Hematopoietic multipotent progenitor cell treated with erythropoietin and hydrocortisone succinate and interleukin-3 and kit ligand, for 15 days (in vitro differentiated cells): ENCODE results near the gene ULK2.
A peak's percentile ranks its signal among the peaks of the same experiment; 100 is the strongest.
"Not testable (repeated sequence)": the region's sequence is repeated elsewhere in the genome, so short reads cannot be mapped to it uniquely, and the experiment has no call there.

Experiments
- DNase-seq: peaks from one replicate; pipeline ENCODE4 v3.0.0-alpha.2; 2015; ENCODE audit warnings: low spot score

The ULK2 gene

DNA sequence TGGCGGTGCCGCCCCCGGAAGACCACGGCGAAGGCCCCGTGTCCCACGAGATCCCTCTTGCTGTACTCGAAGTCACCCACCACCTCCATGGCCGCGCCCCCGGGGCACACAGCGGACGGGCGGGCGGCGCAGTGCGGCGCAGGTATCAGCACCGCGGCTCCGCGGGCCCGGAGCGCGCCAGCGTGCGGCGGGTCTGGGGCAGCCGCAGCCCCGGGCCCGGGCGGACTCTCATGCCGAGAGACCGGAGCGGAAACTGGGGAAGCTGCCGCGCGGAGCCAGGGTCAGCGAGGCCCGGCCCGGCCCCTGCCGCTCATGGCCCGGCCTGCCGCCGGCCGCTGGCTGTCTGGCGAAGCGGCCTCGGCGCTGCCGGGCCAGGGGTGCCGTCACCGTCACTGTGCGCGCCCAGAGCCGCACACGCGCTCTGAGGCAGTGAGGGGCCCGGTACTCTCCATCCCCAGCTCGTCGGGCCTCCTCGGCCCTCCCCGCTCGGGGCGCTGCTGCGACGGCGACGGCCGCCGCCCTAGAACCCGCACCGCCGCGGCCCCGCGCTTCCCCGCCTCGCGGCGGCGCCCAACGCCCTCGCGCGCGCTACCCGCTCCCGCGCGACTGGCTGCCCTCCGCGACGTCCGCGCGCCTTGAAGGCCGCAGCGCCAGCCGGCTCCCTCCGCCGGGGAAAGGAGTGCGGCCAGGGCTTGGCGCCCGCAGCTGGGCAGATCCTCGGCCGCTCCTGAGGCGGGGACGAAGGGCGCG, at the start of gene ULK2:
Gene ULK2 (minus strand): TSS at position 608 of the 750 bp plus-strand sequence. CDS start 519 bp downstream, at position 89.
- DNase-seq: peak; percentile 39

DNA sequence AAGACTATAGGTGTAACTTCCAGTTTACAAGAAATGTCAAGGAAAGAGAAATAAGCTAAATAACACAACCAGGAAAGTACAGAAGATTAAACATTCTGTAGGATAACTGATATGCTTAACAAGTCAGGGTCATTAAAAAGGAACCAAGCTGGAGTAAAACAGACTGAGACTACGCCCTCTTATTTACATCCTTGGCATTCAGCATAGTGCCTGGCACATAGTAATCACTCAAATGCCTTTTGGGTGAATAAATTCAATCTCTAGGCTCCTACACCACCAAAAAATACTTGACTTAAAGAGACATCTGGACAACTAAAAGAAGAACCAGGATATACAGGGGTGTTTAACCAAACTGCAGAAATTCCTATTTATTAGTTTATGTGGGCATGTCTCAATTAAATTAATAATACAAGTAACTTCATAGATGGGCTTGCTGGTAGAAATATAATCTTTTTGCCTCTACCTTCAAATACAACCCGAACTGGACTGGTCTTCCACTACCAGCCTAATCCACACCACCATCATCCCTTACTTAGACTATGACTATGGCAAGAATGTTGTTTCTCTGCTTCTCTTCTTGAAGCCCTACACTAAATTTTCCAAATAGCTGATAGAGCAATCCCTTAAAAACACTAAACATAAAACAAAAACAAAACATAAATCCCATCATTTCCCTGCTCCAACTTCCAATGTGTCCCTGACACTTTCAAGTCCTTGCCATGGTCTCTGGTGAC, 47.7 kb upstream of the ULK2 start:
- DNase-seq: no peak

DNA sequence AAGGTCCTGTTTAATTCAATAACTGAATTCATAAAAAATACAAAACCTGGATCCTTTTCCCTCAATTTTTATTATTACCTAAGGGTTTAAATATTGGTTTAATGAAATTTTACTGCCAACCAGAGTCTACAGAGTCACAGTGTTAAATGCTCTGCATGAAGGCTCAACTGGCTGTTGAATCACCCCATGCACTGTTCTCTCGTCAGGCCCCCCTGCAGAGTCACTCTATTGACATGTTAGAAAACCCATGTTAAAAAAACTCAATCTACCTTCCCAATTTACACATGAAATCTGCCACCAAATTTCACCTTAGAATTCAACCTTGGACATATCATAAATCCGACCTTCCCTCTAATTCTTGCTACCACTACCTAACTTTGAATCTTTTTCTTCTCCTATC, 43.3 kb upstream of the ULK2 start:
- DNase-seq: no peak

DNA sequence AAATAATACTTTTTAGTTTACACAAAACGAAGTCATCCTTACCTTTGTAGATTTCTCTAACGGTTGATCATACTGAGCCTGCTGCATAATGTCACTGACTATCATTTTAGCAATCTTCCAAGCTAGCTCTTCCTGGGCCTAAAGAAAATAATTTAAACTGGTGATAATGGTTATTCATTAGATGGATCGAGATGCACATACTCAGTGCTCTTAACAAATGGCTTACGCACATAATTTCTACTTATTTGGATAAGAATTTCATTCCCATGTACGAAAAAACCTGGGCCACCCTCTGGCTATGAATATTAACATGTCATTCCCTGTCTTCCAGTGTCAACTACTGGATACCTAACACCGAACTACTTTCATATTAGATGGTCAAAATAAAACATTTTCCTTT, 41.4 kb upstream of the ULK2 start:
- DNase-seq: no peak

DNA sequence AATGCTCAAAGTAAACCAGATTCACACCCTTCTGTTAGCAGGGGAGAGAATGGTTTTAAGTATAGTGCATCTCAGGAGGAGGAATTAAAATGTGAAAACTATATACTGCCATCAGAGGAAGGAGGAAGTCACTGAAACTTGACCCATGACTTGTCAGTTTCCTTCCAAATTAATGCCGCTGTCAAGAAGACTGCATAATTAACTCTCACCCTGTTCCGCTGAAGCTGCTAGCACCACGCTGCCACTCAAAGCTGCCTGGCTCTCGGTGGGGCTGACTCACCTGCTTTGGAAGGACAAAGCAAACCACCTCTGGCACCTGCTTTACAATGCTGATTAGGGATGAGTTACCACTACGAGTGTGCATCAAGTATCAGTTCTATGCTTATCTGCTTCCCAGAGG, 37.8 kb upstream of the ULK2 start:
- no peak for DNase-seq

DNA sequence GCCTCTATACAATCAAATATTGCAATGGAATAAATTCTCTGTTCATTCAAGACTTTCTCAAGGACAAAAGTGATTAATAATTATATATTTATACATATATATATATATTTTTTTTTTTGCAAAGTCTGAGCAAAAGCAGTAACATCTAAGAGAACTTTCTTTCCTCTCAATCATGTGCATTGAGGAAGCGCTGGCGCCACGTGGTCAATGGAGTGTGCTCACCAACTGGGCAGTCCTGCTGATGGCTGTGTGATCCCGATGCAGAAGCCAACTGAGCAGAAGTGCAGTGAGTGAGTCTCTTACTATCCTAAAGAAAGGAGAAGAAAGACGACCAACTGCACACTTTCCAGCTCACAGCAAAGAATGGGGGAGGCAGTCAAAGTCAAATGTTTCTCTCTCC, 37.2 kb upstream of the ULK2 start:
- no peak for DNase-seq

DNA sequence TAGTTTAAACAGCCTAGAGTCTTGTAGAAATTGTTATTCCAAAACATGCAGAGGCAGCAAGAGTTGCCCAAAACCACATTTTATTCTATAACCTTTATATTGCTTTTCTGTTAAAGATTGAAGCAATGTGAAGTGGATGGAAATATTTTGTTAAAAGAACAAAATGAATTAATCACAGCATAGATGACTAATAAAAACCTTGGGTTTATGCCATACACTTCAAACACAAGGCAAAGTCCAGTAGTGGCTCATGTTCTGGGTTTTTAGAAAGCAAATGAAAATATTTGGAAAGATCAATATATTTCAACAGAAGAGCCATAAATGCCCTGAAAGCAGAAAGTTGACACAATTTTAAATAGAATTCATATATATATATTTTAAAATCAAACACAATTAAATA, 36.7 kb upstream of the ULK2 start:
- DNase-seq: no peak

DNA sequence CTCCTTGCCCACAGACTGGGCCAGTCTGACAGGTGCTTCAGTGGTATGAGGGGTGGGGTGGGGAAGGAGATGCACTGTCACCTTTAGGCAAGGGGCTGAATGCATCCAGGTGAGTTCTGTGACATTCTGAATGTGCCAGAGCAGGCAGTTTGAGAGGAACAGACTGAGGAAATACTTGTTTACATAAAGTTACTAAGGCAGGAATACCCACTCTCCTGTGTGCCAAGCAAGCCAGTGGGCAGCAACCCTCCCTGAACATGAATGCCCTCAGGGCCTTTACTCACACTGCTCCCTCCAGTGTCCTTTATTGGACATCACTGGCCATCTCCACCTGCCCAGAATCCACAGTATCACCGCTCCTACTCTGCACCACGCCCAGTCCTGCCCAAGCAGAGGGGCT, 33.1 kb upstream of the ULK2 start:
- no peak for DNase-seq

DNA sequence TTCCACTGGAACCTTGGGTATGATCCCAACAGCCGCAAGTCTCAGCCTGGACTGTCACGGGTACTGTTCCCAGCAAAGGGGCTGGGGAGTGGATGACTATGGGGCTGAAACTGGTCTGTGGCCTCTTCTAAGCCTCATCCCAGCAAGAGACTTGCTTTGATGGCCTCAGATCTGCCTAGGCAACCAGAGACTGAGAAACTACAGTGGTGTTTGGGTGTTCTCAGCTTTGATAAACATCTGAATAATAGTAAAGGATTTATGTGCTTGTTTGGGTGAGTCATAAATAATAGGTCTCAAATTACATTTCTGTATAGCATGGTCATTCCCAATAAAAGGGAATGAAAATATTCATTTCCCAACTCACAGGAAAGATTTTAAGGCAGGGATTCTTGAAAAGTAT, 30.2 kb upstream of the ULK2 start:
- no peak for DNase-seq

DNA sequence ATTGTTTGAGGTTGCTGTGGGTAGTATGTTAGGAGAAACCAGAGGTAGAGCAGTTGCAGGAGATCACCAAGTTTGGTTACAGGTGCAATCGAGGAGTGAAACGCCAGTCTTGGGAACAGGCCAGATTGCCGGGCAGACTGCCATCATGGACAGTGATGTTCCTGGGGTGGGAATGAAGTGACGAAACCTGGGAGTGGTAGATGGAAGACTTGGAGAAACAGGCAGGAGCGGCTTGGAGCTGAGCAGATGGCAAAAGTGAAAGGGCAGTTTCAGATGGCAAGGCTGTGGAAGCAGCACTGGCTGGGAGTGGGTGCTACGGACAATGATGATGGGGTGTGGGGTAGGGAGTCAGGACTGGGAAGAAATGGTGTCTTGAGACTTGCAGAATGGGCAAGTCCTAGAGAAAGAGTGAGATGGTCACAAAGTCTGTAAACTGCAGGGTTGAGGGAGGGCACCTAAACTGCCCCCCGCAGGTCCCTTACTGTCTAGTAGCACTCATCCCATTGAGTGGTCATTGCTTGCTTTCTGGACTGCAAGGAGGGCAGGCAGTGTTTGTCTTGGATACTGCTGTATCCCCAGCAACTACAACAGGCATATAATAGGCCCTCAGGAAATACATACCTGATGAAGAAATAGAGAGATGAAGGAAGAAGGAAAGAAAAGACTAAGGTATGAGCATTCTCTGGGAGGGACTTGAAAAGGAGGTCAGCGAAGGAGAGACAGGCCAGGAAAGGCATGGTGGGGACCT, 29.5 kb upstream of the ULK2 start:
- DNase-seq: no peak

DNA sequence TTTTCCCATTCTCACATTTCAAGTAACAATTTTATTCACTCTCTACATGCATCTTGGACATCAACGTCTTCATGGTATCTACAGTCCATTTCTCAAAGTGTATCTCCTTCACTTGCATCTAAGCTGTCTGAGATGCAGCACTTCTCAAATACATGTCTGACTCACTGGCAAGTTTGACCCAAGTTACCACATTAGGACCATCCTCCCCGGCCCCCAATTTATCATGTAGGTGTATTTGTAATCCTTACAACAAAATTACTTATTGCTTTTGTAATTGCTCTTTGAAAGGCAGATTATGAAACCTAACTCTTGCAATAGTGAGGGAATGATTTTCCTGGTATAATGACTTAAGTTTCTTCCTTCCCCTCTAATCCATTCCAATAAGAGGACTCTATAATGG, 28.9 kb upstream of the ULK2 start:
- no peak for DNase-seq

DNA sequence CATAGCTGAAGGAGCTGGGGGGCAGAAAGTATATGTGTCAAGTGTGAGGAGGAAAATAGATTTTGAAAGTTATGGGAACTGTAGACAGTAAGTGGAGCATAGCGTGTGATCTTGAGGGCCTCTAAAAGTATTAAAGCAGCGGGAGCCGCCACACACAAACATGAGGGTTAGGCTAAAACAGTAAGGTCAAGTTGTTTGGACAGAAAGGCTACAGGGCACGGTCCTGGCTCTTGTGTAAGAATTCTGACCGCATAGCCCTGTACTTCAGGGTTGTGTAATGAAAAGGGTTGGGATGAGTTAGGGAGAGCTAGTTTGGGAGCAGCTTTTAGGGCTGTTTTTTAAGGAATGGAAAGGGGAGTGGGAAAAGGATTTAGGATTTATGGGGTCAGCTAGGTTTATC, 22.8 kb upstream of the ULK2 start:
- not testable (repeated sequence) for DNase-seq

DNA sequence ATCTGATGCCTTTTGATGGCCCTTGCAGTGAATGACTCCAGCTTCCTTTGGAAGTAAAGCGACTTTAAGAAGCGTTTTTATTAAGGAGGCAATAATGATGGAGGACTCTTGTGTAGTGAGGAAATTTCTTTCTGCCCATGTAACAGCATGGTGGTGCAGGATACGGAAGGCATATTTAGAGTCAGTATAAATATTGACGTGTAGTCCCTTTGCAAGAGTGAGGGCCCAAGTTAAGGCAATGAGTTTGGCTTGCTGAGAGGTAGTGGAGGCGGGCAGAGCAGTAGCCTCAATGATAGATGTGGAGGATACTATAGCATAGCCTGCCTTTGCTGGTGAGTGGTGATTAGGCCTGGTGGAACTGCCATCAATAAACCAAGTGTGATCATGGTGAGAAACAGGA, 22.3 kb upstream of the ULK2 start:
- DNase-seq: not testable (repeated sequence)

DNA sequence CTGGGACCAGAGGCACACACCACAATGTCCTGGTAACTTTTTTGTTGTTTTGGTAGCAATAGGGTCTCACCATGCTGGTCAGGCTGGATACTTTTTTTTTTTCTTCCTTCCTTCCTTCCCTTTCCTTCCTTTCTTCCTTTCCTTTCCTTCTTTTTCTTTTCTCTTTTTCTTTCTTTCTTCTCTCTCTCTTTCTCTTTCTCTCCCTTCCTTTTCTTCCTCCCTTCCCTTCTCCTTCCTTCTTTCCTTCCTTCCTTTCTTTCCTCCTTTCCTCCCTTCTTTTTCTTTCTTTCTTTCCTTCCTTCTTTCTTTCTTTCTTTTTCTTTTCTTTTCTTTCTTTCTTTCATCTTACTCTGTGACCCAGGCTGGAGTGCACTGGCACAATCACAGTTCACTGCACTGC, 18.4 kb upstream of the ULK2 start:
- no peak for DNase-seq

DNA sequence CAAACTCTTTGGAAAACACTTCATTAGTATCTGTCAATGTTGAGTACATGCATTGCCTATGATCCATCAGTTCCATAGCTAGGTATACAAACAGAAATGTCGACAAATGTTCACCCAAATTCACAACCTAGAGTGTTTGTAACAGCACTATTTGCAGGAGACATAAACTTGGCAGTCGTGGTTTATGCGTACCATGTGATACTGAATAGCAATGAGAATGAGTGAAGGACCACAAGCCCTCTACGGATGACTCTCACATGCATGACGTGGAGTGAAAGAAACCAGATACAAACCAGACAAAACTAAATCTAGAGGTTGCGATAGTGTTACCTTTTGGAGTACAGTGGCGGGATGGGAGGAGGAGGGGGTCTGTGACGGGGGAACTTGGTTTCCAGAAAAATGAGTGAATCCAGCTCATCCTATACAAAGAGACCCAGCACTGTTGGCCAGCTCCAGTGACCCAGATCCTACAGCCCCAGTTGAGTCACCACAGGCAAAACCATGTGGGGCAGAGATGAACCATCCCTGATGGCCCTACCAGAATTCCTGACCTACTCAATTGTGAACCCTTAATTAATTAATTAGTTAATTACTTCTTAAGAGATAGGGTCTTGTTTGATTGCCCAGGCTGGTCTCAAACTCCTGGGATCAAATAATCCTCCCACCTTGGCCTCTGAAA, 15.9 kb upstream of the ULK2 start:
- DNase-seq: no peak

DNA sequence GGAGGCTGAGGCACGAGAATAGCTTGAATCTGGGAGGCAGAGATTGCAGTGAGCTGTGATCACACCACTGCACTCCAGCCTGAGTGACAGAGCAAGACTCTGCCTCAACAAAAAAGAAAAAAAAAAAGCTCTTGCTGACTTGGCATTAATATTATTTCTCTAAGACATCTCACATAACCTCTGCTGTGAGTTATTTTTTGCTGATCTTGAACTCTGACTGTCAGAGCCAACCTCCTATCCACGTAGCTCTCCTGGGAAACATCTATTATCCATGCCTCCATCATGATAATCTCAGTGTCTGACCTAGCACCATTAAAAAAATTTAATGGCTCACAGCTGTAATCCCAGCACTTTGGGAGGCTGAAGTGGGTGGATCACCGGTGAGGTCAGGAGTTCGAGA, 12.7 kb upstream of the ULK2 start:
- no peak for DNase-seq

DNA sequence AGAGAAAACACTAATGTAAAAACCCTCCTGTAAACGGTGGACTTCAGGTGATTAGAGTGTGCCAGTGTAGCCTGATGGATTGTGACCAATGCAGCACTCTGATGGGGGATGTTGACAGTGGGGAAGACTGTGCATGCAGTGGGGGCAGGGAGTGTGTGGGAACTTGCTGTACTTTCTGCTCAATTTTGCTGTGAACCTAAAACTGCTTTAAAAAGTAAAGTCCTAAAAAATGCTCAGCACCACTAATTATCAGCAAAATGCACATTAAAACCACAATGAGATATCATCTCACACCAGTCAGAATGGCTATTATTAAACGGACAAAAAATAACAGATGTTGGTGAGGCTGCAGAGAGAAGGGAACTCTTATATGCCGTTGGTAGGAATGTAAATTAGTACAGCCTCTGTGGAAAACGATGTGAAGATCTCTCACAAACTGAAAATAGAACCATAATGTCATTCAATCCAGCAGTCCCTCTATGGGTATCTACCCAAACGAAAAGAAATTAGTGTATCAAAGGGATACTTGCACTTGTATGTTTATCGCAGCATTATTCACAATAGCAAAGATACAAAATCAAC, 9.7 kb upstream of the ULK2 start:
- no peak for DNase-seq

DNA sequence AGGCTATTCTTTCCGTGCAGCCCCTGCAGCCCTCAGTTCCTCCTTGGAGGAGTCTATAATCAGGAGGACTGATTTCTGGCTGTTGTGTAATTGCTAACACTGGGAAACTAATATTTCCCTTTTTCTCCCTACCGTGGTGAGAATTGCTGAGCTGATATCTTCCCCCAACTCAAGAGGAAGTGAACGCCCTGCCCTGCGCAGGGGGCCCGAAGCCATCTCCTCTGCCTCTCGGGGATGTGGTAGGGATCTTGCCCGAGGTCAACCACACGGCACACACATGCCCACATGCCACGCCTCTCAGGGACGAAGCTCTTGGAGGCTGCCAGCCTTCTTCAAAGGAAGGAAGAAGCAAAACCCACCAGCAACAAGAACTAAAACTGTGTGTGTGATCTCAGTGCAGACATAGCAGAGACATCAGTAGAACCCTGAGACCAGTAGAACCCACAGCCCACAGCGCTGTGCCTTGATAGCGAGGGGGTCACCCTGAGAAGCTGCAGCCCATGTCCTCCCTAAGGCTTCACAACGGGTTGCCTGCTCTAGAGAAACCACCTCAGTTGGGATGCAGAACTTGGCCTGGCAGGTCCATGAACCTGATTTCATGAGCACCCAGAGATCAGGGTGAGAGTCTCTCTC, 8.9 kb upstream of the ULK2 start:
- DNase-seq: no peak

DNA sequence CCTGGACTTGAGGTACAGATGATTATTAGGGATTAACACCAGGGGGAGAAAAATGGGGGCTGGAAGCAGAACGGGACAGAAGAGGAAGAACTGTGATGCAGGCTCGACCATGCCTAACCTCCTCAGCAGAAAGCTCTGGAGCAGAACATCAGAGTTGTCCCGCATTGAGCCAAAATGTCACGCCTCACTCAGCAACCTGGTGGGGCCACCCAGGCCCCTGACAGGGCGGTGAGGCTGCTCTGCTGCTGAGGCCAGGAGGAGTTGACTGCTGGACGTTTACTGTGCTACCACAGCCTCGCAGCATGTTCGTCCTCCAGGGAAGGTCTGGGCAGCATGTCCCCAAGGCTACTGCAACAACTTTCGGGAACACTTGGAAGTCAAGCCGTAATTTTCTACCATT, 6.5 kb upstream of the ULK2 start:
- no peak for DNase-seq

DNA sequence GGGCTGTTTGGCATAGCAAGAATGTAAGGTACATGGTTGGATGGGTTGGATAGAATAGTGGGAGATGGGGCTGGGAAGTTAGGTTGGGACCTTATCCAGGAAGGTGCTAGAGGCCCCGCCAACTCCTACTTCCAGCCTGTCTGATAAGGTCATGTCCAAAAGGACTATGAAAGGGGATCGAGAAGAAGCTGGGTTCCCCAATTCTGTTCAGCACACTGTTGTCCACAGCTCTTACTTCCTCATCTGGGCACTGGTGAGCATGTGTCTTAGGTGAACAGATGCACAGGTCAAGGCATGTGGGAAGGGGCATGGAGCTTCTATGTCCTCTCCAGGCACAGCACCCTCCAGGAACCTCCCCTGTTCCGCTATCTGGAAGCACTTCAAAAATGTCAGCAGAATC, 5.6 kb upstream of the ULK2 start:
- DNase-seq: no peak

DNA sequence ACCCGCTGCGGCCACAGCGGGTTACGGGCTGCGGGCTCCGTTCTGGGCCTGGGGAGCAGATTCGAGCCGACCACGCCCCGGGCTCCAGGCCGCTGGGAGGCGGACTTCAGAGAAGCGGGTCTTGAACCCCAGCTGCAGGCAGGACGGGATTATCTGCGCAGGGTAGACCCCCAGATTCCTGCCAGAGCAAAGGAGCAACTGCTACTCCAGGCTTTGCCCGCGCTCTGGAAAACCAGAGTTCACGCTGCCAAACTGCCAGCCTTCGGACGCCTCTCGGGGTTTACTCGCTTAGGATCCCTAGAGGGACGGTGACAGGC, 301 bp upstream of the ULK2 start:
- DNase-seq: no peak

DNA sequence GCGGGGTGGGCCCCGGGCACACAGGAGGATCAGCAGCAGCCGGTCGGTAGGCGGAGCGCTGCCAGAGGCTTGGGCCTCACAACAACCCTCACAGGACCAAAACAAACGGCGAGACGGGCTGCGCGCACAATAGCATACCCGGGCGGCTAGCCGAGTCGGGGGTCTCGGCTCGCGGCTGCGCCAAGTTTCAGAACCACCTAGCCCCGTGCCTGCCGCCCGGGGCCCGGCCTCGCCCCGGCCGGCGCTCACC, 732 bp downstream of the ULK2 start:
- DNase-seq: peak; percentile 29
